Measurements from ENCODE around the gene STRN4.

Gene STRN4

GRCh38 chr19:46744005-46744691 is 2.1 kb downstream of the STRN4 start:
- Histone ChIP-seq H3K4me1 (ENCODE audit: insufficient read depth, low read length) (peaks cover 20% of the 10 kb centered on the region), H2AFZ (ENCODE audit: low read depth, low read length) (no peak overlapping the region), H3K4me3 (ENCODE audit: low read length) (peak overlapping the region; percentile 91), H3K27me3 (ENCODE audit: insufficient read depth, low read length) (no peaks in the 10 kb centered on the region), H3K36me3 (ENCODE audit: insufficient read depth, low read length) (peaks cover 28% of the 10 kb centered on the region), H3K9me3 (ENCODE audit: low read length) (no peaks in the 10 kb centered on the region)

DNA sequence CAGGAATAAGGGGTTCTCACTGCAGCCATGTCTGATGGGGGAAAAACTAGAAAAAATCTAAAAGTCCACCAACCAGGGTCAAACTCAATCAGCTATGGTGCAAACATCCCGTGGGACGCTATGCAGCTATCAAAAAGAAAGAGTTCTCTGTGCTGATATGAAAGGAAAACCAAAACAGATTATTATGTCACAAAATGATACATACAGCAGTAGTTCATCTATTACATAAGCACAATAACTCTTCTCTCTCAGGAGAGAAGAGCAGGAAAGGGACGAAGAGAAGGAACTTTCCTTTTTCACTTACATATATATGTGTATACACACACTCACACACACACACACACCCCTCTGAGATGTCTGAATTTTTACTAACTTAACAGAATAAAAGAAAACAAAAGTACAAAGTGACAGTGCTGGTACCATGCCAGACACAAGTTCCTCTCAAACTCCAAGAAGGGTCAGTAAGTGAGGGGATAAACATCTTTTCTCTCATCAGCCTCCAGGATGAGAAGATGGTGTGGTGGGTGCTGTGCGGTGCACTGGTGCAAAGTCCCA is 3.2 kb downstream of the STRN4 start:
- Histone ChIP-seq H3K4me3 (ENCODE audit: low read length) (no peak overlapping the region), H3K4me1 (ENCODE audit: insufficient read depth, low read length) (peaks cover 20% of the 10 kb centered on the region), H2AFZ (ENCODE audit: low read depth, low read length) (no peak overlapping the region), H3K9me3 (ENCODE audit: low read length) (no peaks in the 10 kb centered on the region), H3K27me3 (ENCODE audit: insufficient read depth, low read length) (no peaks in the 10 kb centered on the region), H3K36me3 (ENCODE audit: insufficient read depth, low read length) (peaks cover 30% of the 10 kb centered on the region)

DNA sequence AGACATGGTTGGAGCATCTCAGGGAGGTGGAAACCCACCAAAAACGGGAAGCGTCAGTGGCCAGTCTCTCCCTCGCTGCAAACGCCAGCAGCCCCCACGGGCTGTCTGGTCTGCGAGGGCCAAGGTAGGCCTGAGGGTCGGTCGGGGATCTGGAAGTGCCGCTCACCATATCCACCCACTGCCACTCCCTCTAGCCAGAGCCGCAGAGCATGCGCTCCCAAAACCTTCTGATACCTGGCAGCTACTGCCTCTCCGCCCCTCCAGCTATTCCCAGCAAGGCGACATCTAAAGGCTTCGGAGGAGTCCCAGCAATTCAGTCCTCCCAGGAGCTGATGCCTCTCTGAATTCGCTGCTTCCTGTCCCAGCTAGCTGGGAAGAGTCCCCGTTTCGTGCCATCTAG is 4.8 kb downstream of the STRN4 start:
- Histone ChIP-seq H3K9me3 (ENCODE audit: low read length) (no peaks in the 10 kb centered on the region), H3K36me3 (ENCODE audit: insufficient read depth, low read length) (peaks cover 45% of the 10 kb centered on the region), H3K27me3 (ENCODE audit: insufficient read depth, low read length) (no peaks in the 10 kb centered on the region), H3K4me3 (ENCODE audit: low read length) (no peak overlapping the region), H3K4me1 (ENCODE audit: insufficient read depth, low read length) (peaks cover 12% of the 10 kb centered on the region), H2AFZ (ENCODE audit: low read depth, low read length) (no peak overlapping the region)

DNA sequence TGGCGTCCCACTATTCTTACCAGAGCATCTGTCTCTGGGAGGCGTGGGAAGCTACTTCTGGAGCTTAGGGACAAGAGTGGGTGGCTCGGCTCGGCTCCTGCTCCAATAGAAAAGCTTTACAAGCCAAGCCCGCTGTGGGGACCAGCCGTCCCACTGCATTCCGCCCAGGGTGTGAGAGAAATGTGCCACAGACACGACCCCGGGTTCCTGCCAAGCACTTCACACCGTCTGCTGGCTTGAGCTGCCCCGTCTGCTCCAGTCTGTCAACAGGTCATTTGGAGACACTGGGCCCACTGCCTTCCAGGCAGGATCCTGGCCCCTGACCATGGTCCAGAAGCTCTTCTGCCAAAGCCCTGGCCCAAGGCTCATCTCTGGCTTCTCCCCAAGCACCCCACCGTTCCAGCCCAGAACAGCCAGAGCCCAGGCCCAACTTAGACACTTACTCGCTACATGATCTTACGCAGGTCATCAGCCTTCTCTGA is 6.9 kb downstream of the STRN4 start:
- Histone ChIP-seq H3K4me1 (ENCODE audit: insufficient read depth, low read length) (peaks cover 3% of the 10 kb centered on the region), H3K9me3 (ENCODE audit: low read length) (no peaks in the 10 kb centered on the region), H2AFZ (ENCODE audit: low read depth, low read length) (no peak overlapping the region), H3K4me3 (ENCODE audit: low read length) (no peak overlapping the region), H3K36me3 (ENCODE audit: insufficient read depth, low read length) (peaks cover 51% of the 10 kb centered on the region), H3K27me3 (ENCODE audit: insufficient read depth, low read length) (no peaks in the 10 kb centered on the region)

GRCh38 chr19:46737761-46738171 is 8.5 kb downstream of the STRN4 start:
- no peaks in the 10 kb centered on the region for H3K27me3 ChIP-seq (ENCODE audit: insufficient read depth, low read length)
- no peak overlapping the region for H2AFZ ChIP-seq (ENCODE audit: low read depth, low read length)
- peaks cover 62% of the 10 kb centered on the region for H3K36me3 ChIP-seq (ENCODE audit: insufficient read depth, low read length)
- H3K9me3 ChIP-seq (ENCODE audit: low read length) = no peaks in the 10 kb centered on the region
- H3K4me3 ChIP-seq (ENCODE audit: low read length) = no peak overlapping the region
- H3K4me1 ChIP-seq (ENCODE audit: insufficient read depth, low read length) = no peaks in the 10 kb centered on the region

GRCh38 chr19:46737298-46737654 is 9.0 kb downstream of the STRN4 start:
- no peak overlapping the region for H2AFZ ChIP-seq (ENCODE audit: low read depth, low read length)
- H3K4me1 ChIP-seq (ENCODE audit: insufficient read depth, low read length) = no peaks in the 10 kb centered on the region
- H3K36me3 ChIP-seq (ENCODE audit: insufficient read depth, low read length) = peaks cover 67% of the 10 kb centered on the region
- no peak overlapping the region for H3K4me3 ChIP-seq (ENCODE audit: low read length)
- no peaks in the 10 kb centered on the region for H3K27me3 ChIP-seq (ENCODE audit: insufficient read depth, low read length)
- H3K9me3 ChIP-seq (ENCODE audit: low read length) = no peaks in the 10 kb centered on the region

DNA sequence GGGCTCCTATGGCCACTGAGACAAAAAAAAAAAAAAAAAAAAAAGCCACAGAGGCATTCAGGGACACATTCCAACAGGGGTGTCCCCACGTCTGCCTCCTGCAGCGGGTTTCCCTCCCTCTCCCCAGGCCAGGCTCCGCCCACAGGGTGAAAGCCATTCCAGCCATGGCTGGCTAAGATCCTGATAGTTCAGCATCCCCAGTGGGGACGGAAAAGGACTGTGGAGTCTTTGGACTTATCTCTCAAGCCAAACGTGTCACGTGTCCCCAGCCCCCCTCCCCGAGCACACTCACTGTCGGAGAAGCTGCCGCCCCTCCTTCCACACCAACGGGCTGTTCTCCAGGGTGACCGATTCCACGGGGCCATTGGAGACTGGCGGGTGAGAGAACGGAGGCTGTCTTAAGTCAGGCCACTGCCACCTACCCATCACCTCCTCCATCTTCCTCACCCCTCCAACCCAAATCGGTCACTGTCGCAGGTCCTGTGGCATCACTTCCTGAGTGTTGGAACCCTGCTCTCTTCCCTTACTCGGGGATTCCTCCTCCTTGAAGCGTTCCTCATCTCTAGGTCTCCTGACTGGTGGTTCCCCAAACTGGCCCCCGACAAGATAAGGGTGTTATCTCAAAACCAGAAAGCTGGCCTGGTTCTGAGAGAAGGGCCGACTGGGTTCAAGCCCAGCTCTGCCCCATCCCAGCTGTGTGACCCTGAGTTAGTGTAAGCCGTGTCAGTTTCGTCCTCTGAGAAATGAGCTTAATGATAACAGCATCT is 9.5 kb downstream of the STRN4 start:
- Histone ChIP-seq H3K27me3 (ENCODE audit: insufficient read depth, low read length) (no peaks in the 10 kb centered on the region), H2AFZ (ENCODE audit: low read depth, low read length) (no peak overlapping the region), H3K9me3 (ENCODE audit: low read length) (no peaks in the 10 kb centered on the region), H3K36me3 (ENCODE audit: insufficient read depth, low read length) (peaks cover 72% of the 10 kb centered on the region), H3K4me3 (ENCODE audit: low read length) (no peak overlapping the region), H3K4me1 (ENCODE audit: insufficient read depth, low read length) (no peaks in the 10 kb centered on the region)

DNA sequence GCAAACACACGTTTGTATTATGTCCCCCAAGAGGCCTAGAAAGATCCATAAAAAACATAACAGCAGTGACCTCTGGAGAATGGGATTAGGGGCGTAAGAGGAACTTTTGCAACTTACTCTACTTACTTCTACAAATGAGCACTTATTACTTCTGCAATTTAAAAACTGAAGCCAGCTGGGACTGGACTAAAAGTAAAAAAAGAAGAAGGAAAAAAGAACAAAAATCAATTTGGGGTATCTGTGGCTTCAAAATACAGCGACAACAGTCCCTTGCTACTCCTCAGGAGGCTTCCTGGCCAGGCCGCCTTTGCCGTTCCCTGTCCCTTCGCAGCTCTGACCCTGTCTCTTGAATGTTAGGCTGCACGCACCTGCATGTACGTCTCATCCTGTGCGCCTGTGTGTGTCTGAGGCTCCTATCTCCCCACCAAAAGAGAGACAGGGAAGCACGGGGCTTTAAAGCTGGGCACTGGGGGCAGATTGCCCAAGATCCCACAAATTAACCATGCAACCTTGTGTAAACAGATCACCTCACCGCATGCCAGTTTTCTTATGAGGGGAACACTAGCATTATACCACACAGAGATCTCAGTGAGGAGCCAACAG is 12.5 kb downstream of the STRN4 start:
- no peaks in the 10 kb centered on the region for H3K27me3 ChIP-seq (ENCODE audit: insufficient read depth, low read length)
- H3K36me3 ChIP-seq (ENCODE audit: insufficient read depth, low read length) = peaks cover 84% of the 10 kb centered on the region
- no peak overlapping the region for H3K4me3 ChIP-seq (ENCODE audit: low read length)
- no peaks in the 10 kb centered on the region for H3K9me3 ChIP-seq (ENCODE audit: low read length)
- peaks cover 3% of the 10 kb centered on the region for H3K4me1 ChIP-seq (ENCODE audit: insufficient read depth, low read length)
- H2AFZ ChIP-seq (ENCODE audit: low read depth, low read length) = no peak overlapping the region

DNA sequence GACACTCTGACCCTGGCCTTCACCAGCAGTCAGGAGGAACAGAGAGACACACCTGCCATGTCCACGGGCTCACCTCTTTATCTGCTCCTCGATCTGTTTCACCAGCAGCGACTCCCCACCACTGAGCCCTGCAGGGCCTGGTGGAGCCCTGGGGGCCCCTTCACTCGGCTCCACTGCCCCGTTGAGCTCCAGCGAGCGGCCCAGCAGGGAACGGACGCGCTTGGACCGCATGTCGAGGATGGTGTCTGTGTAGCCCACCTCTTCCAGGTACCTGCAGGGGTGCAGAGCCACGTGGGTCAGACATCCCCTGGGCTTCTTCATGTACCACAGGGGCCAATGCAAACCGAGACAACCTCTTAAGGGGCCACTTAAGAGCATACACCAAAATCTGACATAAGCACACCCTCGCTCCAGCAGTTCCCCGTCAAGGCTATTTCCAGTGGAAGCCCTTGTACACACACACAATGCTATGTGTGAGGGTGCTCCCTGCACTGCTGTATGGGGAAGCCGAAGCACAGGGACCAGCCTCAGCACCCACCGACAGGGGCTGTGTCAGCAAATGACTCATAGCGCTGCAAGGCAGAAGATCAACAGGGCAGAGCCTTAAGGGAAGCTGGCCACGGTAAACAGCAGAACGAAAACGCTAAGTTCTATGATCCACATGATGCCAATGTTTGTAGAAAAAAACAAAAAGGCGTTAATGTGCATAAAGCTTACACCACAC is 13.1 kb downstream of the STRN4 start:
- H3K36me3 ChIP-seq (ENCODE audit: insufficient read depth, low read length) = peaks cover 77% of the 10 kb centered on the region
- peaks cover 3% of the 10 kb centered on the region for H3K4me1 ChIP-seq (ENCODE audit: insufficient read depth, low read length)
- H3K9me3 ChIP-seq (ENCODE audit: low read length) = no peaks in the 10 kb centered on the region
- H2AFZ ChIP-seq (ENCODE audit: low read depth, low read length) = no peak overlapping the region
- H3K27me3 ChIP-seq (ENCODE audit: insufficient read depth, low read length) = no peaks in the 10 kb centered on the region
- H3K4me3 ChIP-seq (ENCODE audit: low read length) = no peak overlapping the region

GRCh38 chr19:46732172-46732938 is 13.9 kb downstream of the STRN4 start:
- H3K4me1 ChIP-seq (ENCODE audit: insufficient read depth, low read length) = peaks cover 3% of the 10 kb centered on the region
- H3K9me3 ChIP-seq (ENCODE audit: low read length) = no peaks in the 10 kb centered on the region
- H3K27me3 ChIP-seq (ENCODE audit: insufficient read depth, low read length) = no peaks in the 10 kb centered on the region
- peaks cover 78% of the 10 kb centered on the region for H3K36me3 ChIP-seq (ENCODE audit: insufficient read depth, low read length)
- no peak overlapping the region for H3K4me3 ChIP-seq (ENCODE audit: low read length)
- H2AFZ ChIP-seq (ENCODE audit: low read depth, low read length) = no peak overlapping the region

DNA sequence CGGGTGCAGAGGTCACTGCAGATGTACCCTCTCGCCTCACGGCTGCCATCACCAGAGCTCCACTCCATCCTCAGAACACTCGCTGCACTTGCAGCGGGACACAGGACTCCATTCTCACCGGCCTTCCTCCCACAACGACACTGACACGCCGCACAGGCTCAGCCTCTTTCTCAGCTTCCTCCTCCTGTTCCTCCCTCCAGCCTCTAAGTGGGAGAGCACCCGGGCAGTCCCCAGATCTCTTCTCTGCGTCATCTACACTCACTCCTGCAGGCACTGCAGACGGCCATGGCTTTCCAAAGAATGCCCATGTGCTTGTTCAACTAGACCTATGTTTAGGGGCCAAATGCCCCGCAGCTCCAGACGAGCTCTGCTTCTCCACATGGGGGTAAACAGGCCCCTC is 14.7 kb downstream of the STRN4 start:
- H3K9me3 ChIP-seq (ENCODE audit: low read length) = no peaks in the 10 kb centered on the region
- no peak overlapping the region for H2AFZ ChIP-seq (ENCODE audit: low read depth, low read length)
- no peak overlapping the region for H3K4me3 ChIP-seq (ENCODE audit: low read length)
- H3K36me3 ChIP-seq (ENCODE audit: insufficient read depth, low read length) = peaks cover 78% of the 10 kb centered on the region
- H3K27me3 ChIP-seq (ENCODE audit: insufficient read depth, low read length) = no peaks in the 10 kb centered on the region
- peaks cover 4% of the 10 kb centered on the region for H3K4me1 ChIP-seq (ENCODE audit: insufficient read depth, low read length)

DNA sequence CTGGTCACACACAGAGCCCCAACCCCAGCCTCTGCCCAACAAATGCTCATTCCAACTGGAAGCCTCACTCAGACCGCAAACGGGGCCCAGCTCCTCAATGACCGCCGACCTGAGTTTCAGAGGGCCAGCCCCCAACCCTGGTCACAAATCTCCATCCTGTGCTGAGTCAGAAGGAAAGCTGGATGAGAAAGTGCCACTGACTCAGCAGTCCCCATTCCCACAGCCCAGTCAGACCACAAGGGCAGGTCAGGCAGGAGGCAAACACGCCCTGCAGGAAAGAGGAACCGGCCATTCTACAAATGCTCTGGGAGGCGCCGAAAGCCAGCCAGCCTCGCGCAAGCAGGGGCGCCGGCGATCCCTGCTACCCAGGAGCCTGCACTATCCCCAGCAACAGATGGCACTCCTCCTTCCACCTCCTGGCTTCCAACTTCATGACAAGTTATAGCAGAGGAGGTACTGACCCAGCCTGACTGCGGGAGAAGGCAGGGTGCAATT is 15.2 kb downstream of the STRN4 start:
- Histone ChIP-seq H3K36me3 (ENCODE audit: insufficient read depth, low read length) (peaks cover 80% of the 10 kb centered on the region), H3K4me3 (ENCODE audit: low read length) (no peak overlapping the region), H3K9me3 (ENCODE audit: low read length) (no peaks in the 10 kb centered on the region), H3K4me1 (ENCODE audit: insufficient read depth, low read length) (peaks cover 6% of the 10 kb centered on the region), H2AFZ (ENCODE audit: low read depth, low read length) (no peak overlapping the region), H3K27me3 (ENCODE audit: insufficient read depth, low read length) (no peaks in the 10 kb centered on the region)

Measured in neuron (in vitro differentiated cells).